H9 (cell line): ENCODE results near the gene IL12B. TPM values are rescaled to one million over a fixed set of nuclear protein-coding genes. Genes with fewer than 3 reads are reported as not detected.

Experiments used
- DNase-seq: peaks from one replicate; pipeline ENCODE4 v3.0.0-alpha.2; 2017
- H2AFZ ChIP-seq: one replicate; pipeline ENCODE4 v1.6.1; 2013; ENCODE audit warnings: mild to moderate bottlenecking, low read length, control low read depth, moderate library complexity
- H2AK5ac ChIP-seq: 2 replicates; pipeline ENCODE4 v1.6.1; 2013; ENCODE audit warnings: low read length, control low read depth, mixed read lengths; ENCODE audit not compliant: insufficient read length
- H2BK120ac ChIP-seq: one replicate; pipeline ENCODE4 v1.6.1; 2013; ENCODE audit warnings: low read depth, mild to moderate bottlenecking, low read length, control low read depth, inconsistent platforms; ENCODE audit not compliant: poor library complexity, severe bottlenecking
- H2BK12ac ChIP-seq: 2 replicates; pipeline ENCODE4 v1.6.1; 2013; ENCODE audit warnings: low read length, control low read depth, mixed read lengths, low read depth; ENCODE audit not compliant: insufficient read length
- H2BK15ac ChIP-seq: 2 replicates; pipeline ENCODE4 v1.6.1; 2013; ENCODE audit warnings: low read depth, low read length, control low read depth
- H2BK20ac ChIP-seq: one replicate; pipeline ENCODE4 v1.6.1; 2013; ENCODE audit warnings: low read depth, mild to moderate bottlenecking, low read length, control low read depth, inconsistent platforms; ENCODE audit not compliant: poor library complexity, severe bottlenecking
- H2BK5ac ChIP-seq: 2 replicates; pipeline ENCODE4 v1.6.1; 2013; ENCODE audit warnings: low read length, control low read depth, mixed read lengths; ENCODE audit not compliant: insufficient read length
- H3K14ac ChIP-seq: 2 replicates; pipeline ENCODE4 v1.6.1; 2013; ENCODE audit warnings: low read length, control low read depth; ENCODE audit not compliant: insufficient read depth
- H3K18ac ChIP-seq: 2 replicates; pipeline ENCODE4 v1.6.1; 2013; ENCODE audit warnings: low read depth, mild to moderate bottlenecking, mixed read lengths, low read length, control low read depth; ENCODE audit not compliant: insufficient read length
- H3K23ac ChIP-seq: 2 replicates; pipeline ENCODE4 v1.6.1; 2013; ENCODE audit warnings: low read length, control low read depth, mixed read lengths, low read depth; ENCODE audit not compliant: insufficient read length
- H3K23me2 ChIP-seq: 2 replicates; pipeline ENCODE4 v1.6.1; 2013; ENCODE audit warnings: low read depth, mild to moderate bottlenecking, mixed read lengths, low read length, control low read depth; ENCODE audit not compliant: insufficient read length, poor library complexity, severe bottlenecking
- H3K27ac ChIP-seq: 2 replicates; pipeline ENCODE4 v1.5.1; 2013; ENCODE audit warnings: low read length, control low read depth, mixed read lengths, low read depth; ENCODE audit not compliant: insufficient read length
- H3K27me3 ChIP-seq: 2 replicates; pipeline ENCODE4 v1.6.1; 2013; ENCODE audit warnings: low read length, control low read depth, inconsistent platforms; ENCODE audit not compliant: insufficient read depth
- H3K4ac ChIP-seq: 2 replicates; pipeline ENCODE4 v1.6.1; 2013; ENCODE audit warnings: low read depth, mild to moderate bottlenecking, control low read depth, inconsistent platforms, low read length, moderate library complexity
- H3K4me1 ChIP-seq: 2 replicates; pipeline ENCODE4 v1.6.1; 2013; ENCODE audit warnings: low read length, control low read depth, inconsistent platforms; ENCODE audit not compliant: insufficient read depth
- H3K4me2 ChIP-seq: 2 replicates; pipeline ENCODE4 v1.6.1; 2013; ENCODE audit warnings: low read length, control low read depth, mixed read lengths; ENCODE audit not compliant: insufficient read length, insufficient read depth
- H3K56ac ChIP-seq: 2 replicates; pipeline ENCODE4 v1.6.1; 2013; ENCODE audit warnings: low read depth, mild to moderate bottlenecking, mixed read lengths, low read length, control low read depth; ENCODE audit not compliant: insufficient read length
- H3K79me1 ChIP-seq: 2 replicates; pipeline ENCODE4 v1.6.1; 2013; ENCODE audit warnings: low read depth, mild to moderate bottlenecking, moderate library complexity, low read length, control low read depth, inconsistent platforms; ENCODE audit not compliant: insufficient read depth, poor library complexity, severe bottlenecking
- H3K79me2 ChIP-seq: 2 replicates; pipeline ENCODE4 v1.6.1; 2013; ENCODE audit warnings: low read length, control low read depth, inconsistent platforms; ENCODE audit not compliant: insufficient read depth
- H3K9ac ChIP-seq: 2 replicates; pipeline ENCODE4 v1.6.1; 2013; ENCODE audit warnings: low read length, control low read depth, mixed read lengths; ENCODE audit not compliant: insufficient read length; ENCODE audit errors: extremely low read depth
- H3K9me3 ChIP-seq: one replicate; pipeline ENCODE4 v1.6.1; 2013; ENCODE audit warnings: low read depth, low read length, inconsistent platforms; ENCODE audit not compliant: control insufficient read depth
- H3T11ph ChIP-seq: one replicate; pipeline ENCODE4 v1.6.1; 2013; ENCODE audit warnings: mild to moderate bottlenecking, low read length, control low read depth, inconsistent platforms
- H4K20me1 ChIP-seq: one replicate; pipeline ENCODE4 v1.6.1; 2013; ENCODE audit not compliant: control insufficient read depth, insufficient read length, insufficient read depth
- H4K5ac ChIP-seq: 2 replicates; pipeline ENCODE4 v1.6.1; 2013; ENCODE audit warnings: low read depth, mild to moderate bottlenecking, mixed read lengths, low read length, control low read depth; ENCODE audit not compliant: insufficient read length
- H4K8ac ChIP-seq: replicated peaks from 2 replicates; pipeline ENCODE4 v1.6.1; 2013; ENCODE audit warnings: low read length, control low read depth, mixed read lengths, low read depth; ENCODE audit not compliant: insufficient read length
- H4K91ac ChIP-seq: 2 replicates; pipeline ENCODE4 v1.6.1; 2013; ENCODE audit warnings: low read depth, mild to moderate bottlenecking, moderate library complexity, mixed read lengths, low read length, control low read depth; ENCODE audit not compliant: insufficient read length
- H3K27ac Mint-ChIP-seq, 3 experiments: 2 replicates in 2 of 3; 3 replicates in 1 of 3; pipeline ENCODE4 v1.8.0; 2020 to 2021; ENCODE audit warnings: mixed read lengths in 3 of 3, mild to moderate bottlenecking in 1 of 3, moderate library complexity in 1 of 3
- H3K27me3 Mint-ChIP-seq: 2 replicates; pipeline ENCODE4 v1.8.0; 2021; ENCODE audit warnings: low read depth, mild to moderate bottlenecking, moderate library complexity, mixed read lengths
- H3K36me3 Mint-ChIP-seq, 3 experiments: 2 replicates in 2 of 3; 3 replicates in 1 of 3; pipeline ENCODE4 v1.8.0; 2020 to 2021; ENCODE audit warnings: low read depth in 3 of 3, mixed read lengths in 3 of 3; ENCODE audit not compliant: insufficient read depth in 1 of 3
- H3K4me1 Mint-ChIP-seq, 2 experiments: 2 replicates each; pipeline ENCODE4 v1.8.0; 2020; ENCODE audit warnings: mixed read lengths in 2 of 2
- H3K4me3 Mint-ChIP-seq, 2 experiments: 2 replicates in 1 of 2; 3 replicates in 1 of 2; pipeline ENCODE4 v1.8.0; 2020 to 2021; ENCODE audit warnings: mild to moderate bottlenecking in 2 of 2, mixed read lengths in 2 of 2, moderate library complexity in 1 of 2
- H3K9me3 Mint-ChIP-seq, 2 experiments: 2 replicates in 1 of 2; 3 replicates in 1 of 2; pipeline ENCODE4 v1.8.0; 2020; ENCODE audit warnings: mild to moderate bottlenecking in 2 of 2, mixed read lengths in 2 of 2, moderate library complexity in 1 of 2
- WGBS: extraction: QIAGEN DNeasy Blood & Tissue Kit; methylation state at CpG from one replicate; pipeline ENCODE4 v1.1.7; 2013; ENCODE audit warnings: missing lambda C conversion rate, low lambda C conversion rate, mixed read lengths; ENCODE audit not compliant: insufficient read length; ENCODE audit errors: extremely low coverage; 5-methylcytosine and 5-hydroxymethylcytosine counted together
- total RNA-seq: library from RNA; stranded (reverse); gene quantifications from 2 replicates; pipeline ENCODE4 v1.2.1, GENCODE V29; 2021
- TF ChIP-seq, protein P1 (sequence below): fragments of 200-600 bp; sonication (generic); conservative IDR thresholded peaks from 3 replicates; pipeline ENCODE4 v1.8.0; 2021; ENCODE audit warnings: antibody characterized with exemption, mild to moderate bottlenecking

Gene IL12B
- total RNA-seq, 1 experiment from 2014 or later, result not detected

- no peak overlapping the region for H3K23ac ChIP-seq
- H2BK15ac ChIP-seq, result no peak overlapping the region
- Mint-ChIP-seq H3K4me1 (peaks cover 0 to 3% of the 10 kb centered on the region in 2 experiments; a peak in 1 of 4 replicates), H3K9me3 (no peaks in the 10 kb centered on the region), H3K27ac (no peak overlapping the region), H3K4me3 (no peak overlapping the region), H3K27me3 (peaks cover 4% of the 10 kb centered on the region; the same call in 1 of the 2 replicates), H3K36me3 (no peaks in the 10 kb centered on the region)
- H2BK20ac ChIP-seq, result no peak overlapping the region
- DNase-seq, result no peak
- H3K27me3 ChIP-seq, result no peaks in the 10 kb centered on the region
- no peaks in the 10 kb centered on the region for H4K20me1 ChIP-seq
- H4K5ac ChIP-seq, result no peak overlapping the region
- H2AK5ac ChIP-seq, result no peak overlapping the region
- H3K14ac ChIP-seq, result no peak overlapping the region
- H2BK120ac ChIP-seq, result no peak overlapping the region
- no peaks in the 10 kb centered on the region for H3K4me1 ChIP-seq
- no peak overlapping the region for H3K4ac ChIP-seq
- H2BK12ac ChIP-seq, result no peak overlapping the region
- WGBS, result no CpG with 5 or more reads among the region's 4 CpGs
- no peak overlapping the region for H3K18ac ChIP-seq
- H3K4me2 ChIP-seq, result no peak overlapping the region
- H3K79me1 ChIP-seq, result no peaks in the 10 kb centered on the region
- H4K91ac ChIP-seq, result no peak overlapping the region
- H3K23me2 ChIP-seq, result no peaks in the 10 kb centered on the region
- H3K27ac ChIP-seq, result no peak overlapping the region
- TF ChIP-seq, protein P1, sequence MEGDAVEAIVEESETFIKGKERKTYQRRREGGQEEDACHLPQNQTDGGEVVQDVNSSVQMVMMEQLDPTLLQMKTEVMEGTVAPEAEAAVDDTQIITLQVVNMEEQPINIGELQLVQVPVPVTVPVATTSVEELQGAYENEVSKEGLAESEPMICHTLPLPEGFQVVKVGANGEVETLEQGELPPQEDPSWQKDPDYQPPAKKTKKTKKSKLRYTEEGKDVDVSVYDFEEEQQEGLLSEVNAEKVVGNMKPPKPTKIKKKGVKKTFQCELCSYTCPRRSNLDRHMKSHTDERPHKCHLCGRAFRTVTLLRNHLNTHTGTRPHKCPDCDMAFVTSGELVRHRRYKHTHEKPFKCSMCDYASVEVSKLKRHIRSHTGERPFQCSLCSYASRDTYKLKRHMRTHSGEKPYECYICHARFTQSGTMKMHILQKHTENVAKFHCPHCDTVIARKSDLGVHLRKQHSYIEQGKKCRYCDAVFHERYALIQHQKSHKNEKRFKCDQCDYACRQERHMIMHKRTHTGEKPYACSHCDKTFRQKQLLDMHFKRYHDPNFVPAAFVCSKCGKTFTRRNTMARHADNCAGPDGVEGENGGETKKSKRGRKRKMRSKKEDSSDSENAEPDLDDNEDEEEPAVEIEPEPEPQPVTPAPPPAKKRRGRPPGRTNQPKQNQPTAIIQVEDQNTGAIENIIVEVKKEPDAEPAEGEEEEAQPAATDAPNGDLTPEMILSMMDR, result no peak
- no peak overlapping the region for H2AFZ ChIP-seq
- no peak overlapping the region for H4K8ac ChIP-seq
- H3T11ph ChIP-seq, result no peak overlapping the region
- H3K79me2 ChIP-seq, result no peaks in the 10 kb centered on the region
- no peak overlapping the region for H3K9ac ChIP-seq
- no peaks in the 10 kb centered on the region for H3K9me3 ChIP-seq
- H3K56ac ChIP-seq, result no peak overlapping the region
- no peak overlapping the region for H2BK5ac ChIP-seq
These were observed 11.8 kb downstream of the IL12B start for GRCh38 chr5:159318448-159318847.
